DOHH2 (cell line): ENCODE measurements around the gene NPHP1.
"Not testable (repeated sequence)": the region's sequence is repeated elsewhere in the genome, so short reads cannot be mapped to it uniquely, and the experiment has no call there.

Source experiments
- CTCF ChIP-seq: fragments of 200-600 bp; sonication (generic); IDR thresholded peaks from one replicate; pipeline ENCODE4 v1.5.1; 2014; ENCODE audit warnings: antibody characterized with exemption, mild to moderate bottlenecking, low read depth, low read length; ENCODE audit not compliant: poor library complexity, severe bottlenecking
- EZH2phosphoT487 ChIP-seq: fragments of 200-600 bp; sonication (generic); IDR thresholded peaks from 2 replicates; pipeline ENCODE4 v1.6.1; 2017; ENCODE audit warnings: borderline replicate concordance, mild to moderate bottlenecking, antibody characterized with exemption, low read length, moderate library complexity, mixed read lengths

- not testable (repeated sequence) for TF ChIP-seq CTCF, EZH2phosphoT487
Measured at GRCh38 chr2:110245488-110246435, 40.9 kb upstream of the NPHP1 start.
